ENCODE data around the gene HOMER3. TPM values are rescaled to one million over a fixed set of nuclear protein-coding genes. Genes with fewer than 3 reads are reported as not detected.
A peak's percentile ranks its signal among the peaks of the same experiment; 100 is the strongest.

Gene HOMER3
- total and polyA plus RNA-seq, 9 of the 15 experiments (the other 6 are each of a cell fraction or from before 2014, with no cell fraction given): 1.3 to 5.1 (median 3.7) TPM; not detected in 2

DNA sequence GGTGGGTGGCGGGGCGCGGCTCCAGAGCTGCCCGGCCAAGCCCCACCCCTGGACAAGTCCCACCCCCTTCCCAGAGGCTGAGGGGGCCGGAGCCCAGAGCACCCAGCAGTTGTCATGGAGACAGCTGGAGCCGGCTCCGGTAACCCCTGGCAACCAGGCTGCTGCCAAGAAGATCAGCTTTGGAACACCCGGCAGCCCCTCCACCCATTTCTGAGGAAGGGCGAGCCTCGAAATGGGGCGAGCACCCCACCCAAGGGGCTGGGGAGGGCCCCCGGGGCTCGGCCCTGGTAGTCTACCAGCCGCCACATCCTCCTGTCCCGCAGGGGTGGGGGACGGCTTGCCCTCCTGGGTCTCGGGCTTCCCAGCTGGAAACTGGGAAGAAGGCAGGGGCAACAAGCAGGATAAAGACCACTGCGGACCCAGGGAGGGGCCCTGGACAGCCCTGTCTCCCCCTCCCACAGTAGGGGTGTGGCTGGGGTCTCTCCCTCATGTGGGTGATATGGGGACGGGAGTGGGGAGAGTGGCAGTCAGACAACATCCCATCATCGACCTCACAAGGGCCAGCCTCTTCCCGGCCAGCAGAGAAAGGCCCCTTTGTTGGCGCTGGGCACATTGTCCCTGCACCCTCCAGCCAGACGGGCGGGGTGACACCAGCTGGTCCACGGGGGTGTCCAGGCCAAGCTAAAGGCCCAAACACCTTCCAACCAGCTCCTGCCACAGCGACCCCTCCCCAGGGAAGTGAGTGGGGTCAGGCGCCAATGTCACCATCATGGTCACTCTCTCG, 46.6 kb downstream of the HOMER3 start:
- H3K9me3 ChIP-seq (replicated peaks; ENCODE audit: control insufficient read depth, insufficient read depth, low read depth, low read length): no peaks in the 10 kb centered on the region
- H3K4me3 ChIP-seq: no peak overlapping the region
- H3K27me3 ChIP-seq (ENCODE audit: control insufficient read depth in 2 of 2, insufficient read depth in 2 of 2, low read length in 2 of 2): peaks cover 0 to 5% of the 10 kb centered on the region in 2 experiments; a peak in 1 of 5 replicates
- 13% methylated on average over 22 of the region's 28 CpGs for WGBS (ENCODE audit: insufficient coverage, low coverage, missing lambda C conversion rate)
- CTCF ChIA-PET (ENCODE audit: low intra/inter-chr PET ratio): interaction anchor here (0.6 kb wide), 3 partner anchors 12 to 750 kb away, joined by 3 to 6 read pairs (median 3); no protein-coding TSS in a partner anchor
- POLR2A ChIA-PET: interaction anchor here (1.3 kb wide), 1 partner anchor 24 kb away, joined by 4 read pairs; no protein-coding TSS in a partner anchor
- DNase-seq (ENCODE audit: extremely low read depth in 1 of 4, low spot score in 3 of 4): peak; percentile 41 to 72 (median 68)
- peaks cover 3% of the 10 kb centered on the region for H3K9me1 ChIP-seq (ENCODE audit: control insufficient read depth, insufficient read depth, low read length)
- peaks cover 8% of the 10 kb centered on the region; the same call in 1 of the 3 replicates for H3K36me3 ChIP-seq (ENCODE audit: control insufficient read depth, insufficient read depth, low read length)
- H3K9ac ChIP-seq (ENCODE audit: insufficient read depth in 1 of 2, low read depth in 2 of 2, low read length in 2 of 2): peak overlapping the region in 1 of 2 experiments; percentile 90; a peak in 2 of 4 replicates
- no peak overlapping the region; the same call in 1 of the 2 replicates for H2AFZ ChIP-seq (ENCODE audit: low read depth, low read length)
- FAIRE-seq: no peak
- no peak overlapping the region for H3K27ac ChIP-seq (ENCODE audit: extremely low read depth, low read depth, low read length)
- H3K79me2 ChIP-seq (ENCODE audit: control insufficient read depth, insufficient read depth, low read length): no peaks in the 10 kb centered on the region
- intact Hi-C loops (cut with micrococcal nuclease): loop anchor here (1.0 to 5.0 kb wide), 2 partner anchors 92 to 243 kb away; partner anchors contain the start of gene TMEM161A
- H3K4me1 ChIP-seq (replicated peaks in 1 of 2; ENCODE audit: control insufficient read depth in 2 of 2, insufficient read depth in 2 of 2, low read length in 2 of 2): peaks cover 12 to 56% of the 10 kb centered on the region in 2 experiments
- in situ Hi-C loops (cut with MboI): no loop called here
- H3K4me2 ChIP-seq (ENCODE audit: insufficient read depth, low read length): peak overlapping the region; percentile 60; the same call in 1 of the 2 replicates
- no peak for ATAC-seq
- no TSS peak for BruUV-seq (replicated peaks)
- peaks cover 17% of the 10 kb centered on the region for H4K20me1 ChIP-seq (replicated peaks; ENCODE audit: control insufficient read depth, insufficient read depth, low read length)
- TF ChIP-seq, protein P1, sequence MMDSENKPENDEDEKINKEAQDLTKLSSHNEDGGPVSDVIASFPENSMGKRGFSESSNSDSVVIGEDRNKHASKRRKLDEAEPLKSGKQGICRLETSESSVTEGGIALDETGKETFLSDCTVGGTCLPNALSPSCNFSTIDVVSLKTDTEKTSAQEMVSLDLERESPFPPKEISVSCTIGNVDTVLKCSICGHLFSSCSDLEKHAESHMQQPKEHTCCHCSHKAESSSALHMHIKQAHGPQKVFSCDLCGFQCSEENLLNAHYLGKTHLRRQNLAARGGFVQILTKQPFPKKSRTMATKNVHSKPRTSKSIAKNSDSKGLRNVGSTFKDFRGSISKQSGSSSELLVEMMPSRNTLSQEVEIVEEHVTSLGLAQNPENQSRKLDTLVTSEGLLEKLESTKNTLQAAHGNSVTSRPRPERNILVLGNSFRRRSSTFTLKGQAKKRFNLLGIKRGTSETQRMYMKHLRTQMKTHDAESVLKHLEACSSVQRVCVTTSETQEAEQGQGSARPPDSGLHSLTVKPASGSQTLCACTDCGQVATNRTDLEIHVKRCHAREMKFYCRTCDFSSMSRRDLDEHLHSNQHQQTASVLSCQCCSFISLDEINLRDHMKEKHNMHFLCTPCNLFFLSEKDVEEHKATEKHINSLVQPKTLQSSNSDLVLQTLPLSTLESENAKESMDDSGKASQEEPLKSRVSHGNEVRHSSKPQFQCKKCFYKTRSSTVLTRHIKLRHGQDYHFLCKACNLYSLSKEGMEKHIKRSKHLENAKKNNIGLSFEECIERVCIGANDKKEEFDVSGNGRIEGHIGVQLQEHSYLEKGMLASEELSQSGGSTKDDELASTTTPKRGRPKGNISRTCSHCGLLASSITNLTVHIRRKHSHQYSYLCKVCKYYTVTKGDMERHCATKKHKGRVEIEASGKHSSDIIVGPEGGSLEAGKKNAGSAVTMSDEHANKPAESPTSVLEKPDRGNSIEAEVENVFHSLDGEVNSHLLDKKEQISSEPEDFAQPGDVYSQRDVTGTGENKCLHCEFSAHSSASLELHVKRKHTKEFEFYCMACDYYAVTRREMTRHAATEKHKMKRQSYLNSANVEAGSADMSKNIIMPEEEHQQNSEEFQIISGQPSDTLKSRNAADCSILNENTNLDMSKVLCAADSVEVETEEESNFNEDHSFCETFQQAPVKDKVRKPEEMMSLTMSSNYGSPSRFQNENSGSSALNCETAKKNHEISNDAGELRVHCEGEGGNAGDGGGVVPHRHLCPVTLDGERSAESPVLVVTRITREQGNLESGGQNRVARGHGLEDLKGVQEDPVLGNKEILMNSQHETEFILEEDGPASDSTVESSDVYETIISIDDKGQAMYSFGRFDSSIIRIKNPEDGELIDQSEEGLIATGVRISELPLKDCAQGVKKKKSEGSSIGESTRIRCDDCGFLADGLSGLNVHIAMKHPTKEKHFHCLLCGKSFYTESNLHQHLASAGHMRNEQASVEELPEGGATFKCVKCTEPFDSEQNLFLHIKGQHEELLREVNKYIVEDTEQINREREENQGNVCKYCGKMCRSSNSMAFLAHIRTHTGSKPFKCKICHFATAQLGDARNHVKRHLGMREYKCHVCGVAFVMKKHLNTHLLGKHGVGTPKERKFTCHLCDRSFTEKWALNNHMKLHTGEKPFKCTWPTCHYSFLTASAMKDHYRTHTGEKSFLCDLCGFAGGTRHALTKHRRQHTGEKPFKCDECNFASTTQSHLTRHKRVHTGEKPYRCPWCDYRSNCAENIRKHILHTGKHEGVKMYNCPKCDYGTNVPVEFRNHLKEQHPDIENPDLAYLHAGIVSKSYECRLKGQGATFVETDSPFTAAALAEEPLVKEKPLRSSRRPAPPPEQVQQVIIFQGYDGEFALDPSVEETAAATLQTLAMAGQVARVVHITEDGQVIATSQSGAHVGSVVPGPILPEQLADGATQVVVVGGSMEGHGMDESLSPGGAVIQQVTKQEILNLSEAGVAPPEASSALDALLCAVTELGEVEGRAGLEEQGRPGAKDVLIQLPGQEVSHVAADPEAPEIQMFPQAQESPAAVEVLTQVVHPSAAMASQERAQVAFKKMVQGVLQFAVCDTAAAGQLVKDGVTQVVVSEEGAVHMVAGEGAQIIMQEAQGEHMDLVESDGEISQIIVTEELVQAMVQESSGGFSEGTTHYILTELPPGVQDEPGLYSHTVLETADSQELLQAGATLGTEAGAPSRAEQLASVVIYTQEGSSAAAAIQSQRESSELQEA (IDR thresholded peaks at IDR 0.05; ENCODE audit: low read depth): no peak
- TF ChIP-seq CHD4 (IDR thresholded peaks at IDR 0.05; ENCODE audit: insufficient read depth, insufficient replicate concordance, low read depth, low read length, poor library complexity, severe bottlenecking) (no peak), BMI1 (IDR thresholded peaks at IDR 0.05; ENCODE audit: low read length) (peak; percentile 52; the same call in 1 of the 2 replicates), MYNN (IDR thresholded peaks at IDR 0.05) (peak; percentile 75), MYNN (CRISPR knock-in tag; IDR thresholded peaks at IDR 0.05) (no peak), SNRNP70 (optimal IDR thresholded peaks at IDR 0.05; ENCODE audit: low read depth, low read length) (no peak), ZNF766 (CRISPR knock-in tag; conservative IDR thresholded peaks at IDR 0.05) (no peak), ZNF699 (CRISPR knock-in tag; IDR thresholded peaks at IDR 0.05; ENCODE audit: insufficient replicate concordance) (no peak), ZNF696 (CRISPR knock-in tag; conservative IDR thresholded peaks at IDR 0.05) (no peak), CSDE1 (IDR thresholded peaks at IDR 0.05) (no peak), RFX1 (IDR thresholded peaks at IDR 0.05) (peak; percentile 89), ZBTB7A (IDR thresholded peaks at IDR 0.05; ENCODE audit: borderline replicate concordance, control insufficient read depth, low read depth, low read length) (0 out of 2 replicates have a peak, but pooled peaks have one; percentile 1), HNRNPUL1 (IDR thresholded peaks at IDR 0.05; ENCODE audit: low read length) (no peak), ELF1 (tag; IDR thresholded peaks at IDR 0.05) (no peak)
